GM19397 (cell line): ENCODE data around the gene ZNF654.
"Not testable (repeated sequence)": the region's sequence is repeated elsewhere in the genome, so short reads cannot be mapped to it uniquely, and the experiment has no call there.

Source experiments
- ATAC-seq: cut with Tn5 transposase; IDR thresholded peaks from one replicate; pipeline ENCODE4 v1.9.1; 2021; ENCODE audit warnings: mild to moderate bottlenecking, moderate library complexity; ENCODE audit not compliant: unreplicated experiment

Gene ZNF654

DNA sequence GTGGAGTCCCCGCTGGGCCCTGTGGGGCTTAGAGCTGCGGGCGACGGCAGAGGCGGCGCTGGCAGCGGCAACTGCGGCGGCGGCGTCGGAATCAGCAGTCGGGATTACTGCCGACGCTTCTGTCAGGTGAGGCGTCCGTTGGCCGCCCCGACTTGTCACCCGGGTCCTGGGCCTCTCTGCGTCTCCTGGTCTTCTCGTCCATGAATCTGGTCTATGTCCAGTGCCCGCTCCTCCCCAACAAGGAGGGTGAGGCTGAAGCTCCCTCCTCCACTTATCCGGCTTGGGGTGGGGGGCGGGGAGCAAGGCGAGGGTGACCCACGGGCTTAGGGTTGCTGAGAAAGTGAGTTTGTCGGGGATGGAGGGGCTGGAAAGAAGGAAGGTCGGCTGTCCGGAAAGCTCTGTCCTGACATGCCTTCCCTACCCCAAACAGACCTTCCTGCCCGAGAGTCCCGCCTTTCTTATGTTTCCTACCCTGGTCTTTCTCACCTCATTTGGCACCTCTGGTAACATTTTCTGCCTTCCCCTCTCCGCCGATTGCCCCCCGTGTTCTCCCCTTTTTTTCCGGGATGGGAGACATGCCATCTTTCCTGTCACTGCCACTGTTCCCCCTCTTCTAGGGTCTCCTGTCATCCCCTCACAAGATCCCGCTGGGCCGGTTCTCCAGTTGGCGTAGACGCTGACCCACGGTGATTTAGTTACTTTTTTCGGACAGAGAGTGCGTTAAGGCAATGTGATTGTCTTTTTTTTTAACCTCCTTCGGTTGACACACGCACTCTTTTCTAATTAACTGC is 520 bp downstream of the ZNF654 start:
- peak; percentile 12 for ATAC-seq

DNA sequence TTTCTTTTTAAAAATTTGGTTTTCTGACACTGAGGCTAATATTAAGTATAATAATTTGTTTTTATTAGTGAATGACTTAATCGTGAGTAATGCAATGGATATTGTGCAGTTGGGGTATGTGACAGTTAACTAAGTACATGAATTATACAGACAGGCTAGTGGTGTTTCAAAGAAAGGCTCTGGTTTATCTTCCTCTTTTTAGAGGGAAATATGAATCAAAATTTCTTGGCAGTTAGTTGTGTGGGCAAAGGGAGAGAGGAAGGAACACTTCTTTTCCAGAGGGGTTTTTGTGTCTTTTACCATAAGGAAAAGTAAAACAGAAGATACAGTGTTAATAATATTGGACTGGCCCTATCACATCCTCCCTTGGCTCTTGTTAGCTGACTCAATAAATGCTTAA is 2.7 kb downstream of the ZNF654 start:
- no peak for ATAC-seq

DNA sequence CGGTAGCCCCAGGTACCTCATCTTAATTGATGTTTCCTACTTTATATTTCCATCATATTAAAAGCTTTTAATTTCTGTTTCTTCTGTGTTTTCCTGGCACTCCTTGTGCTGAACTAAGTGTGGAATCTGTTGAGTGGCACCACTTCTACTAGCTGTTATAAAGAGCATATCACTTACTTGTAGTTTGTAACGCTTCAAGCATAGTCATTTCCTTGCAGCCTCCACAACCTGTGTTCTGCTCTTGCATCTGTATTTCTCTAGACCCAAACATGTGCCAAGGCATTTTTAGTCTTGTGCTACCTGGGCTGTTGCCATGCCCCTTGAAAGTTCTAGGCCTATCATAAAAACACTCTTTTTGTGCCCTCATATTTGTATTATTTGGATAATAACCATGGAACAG is 16.0 kb downstream of the ZNF654 start:
- ATAC-seq: no peak

DNA sequence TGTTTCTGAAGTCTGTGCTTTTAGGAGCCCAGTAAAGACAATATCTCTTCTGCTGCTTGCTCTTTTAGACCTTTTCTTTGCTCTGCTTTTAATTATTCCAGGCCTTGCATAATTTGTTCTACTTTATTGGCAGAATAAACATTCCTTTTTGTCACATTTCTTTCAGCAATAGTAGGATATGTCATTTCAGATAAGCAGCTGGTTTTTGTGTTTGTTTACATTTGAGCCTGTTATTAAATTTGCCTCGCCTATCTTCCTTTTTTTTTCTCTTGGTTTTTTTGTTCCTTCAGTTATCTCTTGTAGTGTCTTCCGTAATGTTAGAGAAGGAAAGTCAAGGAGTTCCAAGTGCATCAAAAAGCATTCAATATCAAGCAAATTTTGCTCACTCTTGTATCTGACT is 16.4 kb downstream of the ZNF654 start:
- ATAC-seq: no peak

DNA sequence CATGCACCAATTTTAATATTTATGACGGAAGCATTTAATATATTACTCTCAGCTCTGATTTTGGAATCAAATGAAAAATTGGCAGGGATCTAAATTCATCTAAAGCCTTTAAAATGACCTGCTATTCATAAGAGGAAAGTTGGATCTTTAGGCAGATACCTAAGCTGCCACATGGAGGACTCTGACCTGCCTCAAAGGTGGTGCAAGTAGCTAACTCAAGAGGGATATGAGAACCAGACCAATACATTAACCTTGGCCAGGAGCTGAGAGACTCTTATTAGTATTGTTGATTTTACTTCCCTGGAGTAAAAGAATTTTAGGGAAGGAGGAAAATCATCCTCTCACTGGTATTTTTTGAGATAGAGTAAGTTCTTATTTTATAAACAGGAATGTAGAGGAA is 17.7 kb downstream of the ZNF654 start:
- ATAC-seq: no peak

DNA sequence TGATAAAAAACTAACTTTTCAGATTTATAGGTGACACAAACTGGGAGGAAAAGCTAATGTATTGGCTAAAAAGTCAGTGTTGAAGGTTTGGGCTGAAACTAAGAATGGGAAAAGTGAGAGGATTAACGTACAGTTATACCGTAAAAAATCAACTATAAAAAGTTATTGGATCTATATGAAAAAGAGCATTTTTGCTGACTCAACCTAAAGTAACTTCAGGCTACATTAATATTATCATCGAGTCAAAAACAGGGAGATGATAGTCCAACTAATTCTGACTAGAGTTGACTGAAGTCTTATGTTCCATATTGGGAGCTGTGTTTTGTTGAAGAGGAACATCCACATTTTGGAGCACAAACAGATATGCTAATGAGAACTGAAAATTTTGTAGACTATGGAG is 19.9 kb downstream of the ZNF654 start:
- no peak for ATAC-seq

DNA sequence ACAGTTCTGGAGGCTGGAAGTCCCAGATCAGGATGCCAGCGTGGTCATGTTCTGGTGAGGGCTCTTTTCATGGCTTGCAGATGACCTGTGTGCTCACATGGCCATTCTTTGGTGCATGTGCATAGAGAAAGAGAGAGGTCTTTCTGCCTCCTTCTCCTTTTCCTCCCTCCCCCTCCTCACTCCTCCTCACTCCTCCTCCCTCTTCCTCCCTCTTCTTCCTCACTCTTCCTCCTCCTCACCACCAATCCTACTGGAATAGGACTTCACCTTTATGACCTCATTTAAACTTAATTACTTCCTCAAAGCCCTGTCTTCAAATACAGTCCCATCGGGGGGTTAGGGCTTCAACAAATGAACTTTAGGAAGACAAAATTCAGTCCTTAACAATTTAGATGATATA is 23.8 kb downstream of the ZNF654 start:
- ATAC-seq: no peak

DNA sequence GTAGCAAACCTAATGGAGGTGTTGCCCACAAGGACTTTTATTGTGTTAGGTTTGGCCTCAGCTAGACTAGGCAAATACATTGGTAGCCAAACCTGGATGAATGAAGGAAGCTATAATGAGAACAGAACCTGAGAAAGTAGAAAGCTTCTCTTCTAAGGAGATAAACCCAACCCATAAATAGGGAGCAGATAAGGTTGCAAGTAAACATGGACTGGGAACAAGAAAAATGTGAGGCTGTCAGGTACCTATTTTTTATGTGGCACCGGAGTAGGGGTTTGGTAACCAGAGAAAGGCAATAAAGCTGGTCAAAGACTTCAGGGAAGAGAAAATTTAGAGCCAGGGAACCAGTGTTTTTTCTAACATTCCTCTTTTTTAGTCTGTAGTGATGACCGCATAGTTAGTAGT is 25.0 kb downstream of the ZNF654 start:
- ATAC-seq: no peak

DNA sequence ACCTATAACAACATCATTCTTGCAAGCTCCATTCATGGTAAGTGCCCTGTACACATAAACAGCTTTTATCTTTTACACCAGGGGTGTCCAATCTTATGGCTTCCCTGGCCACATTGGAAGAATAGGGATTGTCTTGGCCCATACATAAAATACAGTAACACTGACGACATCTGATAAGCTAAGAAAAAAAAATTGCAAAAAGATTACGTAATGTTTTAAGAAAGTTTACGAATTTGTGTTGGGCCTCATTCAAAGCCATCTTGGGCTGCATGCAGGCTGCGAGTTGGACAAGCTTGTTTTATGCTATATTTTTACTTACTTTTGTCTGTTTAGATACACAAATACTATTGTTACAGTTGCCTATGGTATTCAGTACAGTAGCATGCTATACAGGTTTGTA is 31.6 kb downstream of the ZNF654 start:
- no peak for ATAC-seq

DNA sequence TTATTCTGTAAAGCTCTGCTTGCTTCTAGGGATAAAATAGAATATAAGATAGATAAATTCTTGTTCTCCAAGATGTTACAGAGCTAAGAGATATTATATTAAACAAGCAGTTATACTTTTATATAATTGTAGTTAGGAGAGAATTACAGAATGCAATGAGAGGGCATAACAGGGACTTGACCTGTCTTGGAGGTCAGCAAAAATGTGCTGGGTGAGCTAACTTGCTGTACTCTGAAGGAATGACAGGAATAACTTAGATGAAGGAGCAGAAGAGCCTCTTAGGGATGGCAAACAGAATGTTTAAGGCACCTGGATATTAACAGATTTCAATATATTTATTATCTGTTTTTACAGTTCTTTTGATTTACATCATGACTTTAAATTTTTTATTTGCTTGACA is 33.2 kb downstream of the ZNF654 start:
- ATAC-seq: no peak

DNA sequence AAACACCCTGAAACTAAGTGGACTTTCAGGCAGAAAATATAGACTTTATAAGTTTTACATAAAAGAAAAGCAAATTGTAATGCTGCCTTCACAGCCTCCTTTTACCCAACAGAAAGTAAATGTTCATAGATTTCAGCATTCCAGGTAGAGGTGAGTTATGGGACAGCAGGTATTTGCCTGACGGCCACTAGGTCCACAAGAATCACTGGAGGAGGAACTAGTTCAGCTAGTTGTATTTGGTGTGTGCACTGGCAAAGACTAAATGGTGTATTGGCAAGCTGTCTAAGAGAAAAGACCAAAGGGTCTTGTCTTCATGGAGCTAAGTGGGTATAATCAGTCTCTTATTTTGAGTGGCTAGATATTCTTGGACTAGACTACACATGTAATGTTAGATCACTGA is 34.2 kb downstream of the ZNF654 start:
- no peak for ATAC-seq

DNA sequence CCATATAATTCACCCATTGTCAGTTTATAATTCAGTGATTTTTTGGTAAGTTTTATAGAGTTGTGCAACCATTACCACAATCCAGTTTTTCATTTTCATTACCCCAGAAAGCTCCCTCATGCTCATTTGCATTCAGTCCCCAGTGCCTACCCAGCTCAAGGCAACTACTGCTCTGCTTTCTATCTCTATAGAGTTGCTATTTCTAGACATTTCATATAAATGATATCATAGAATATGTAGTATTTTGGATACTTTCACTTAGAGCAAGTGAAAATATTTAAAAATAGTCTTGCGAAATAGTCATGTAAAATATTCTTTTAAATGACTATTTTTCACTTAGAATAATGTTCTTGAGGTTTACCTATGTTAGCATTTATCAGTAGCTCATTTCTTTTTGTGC is 42.1 kb downstream of the ZNF654 start:
- peak; percentile 73 for ATAC-seq

DNA sequence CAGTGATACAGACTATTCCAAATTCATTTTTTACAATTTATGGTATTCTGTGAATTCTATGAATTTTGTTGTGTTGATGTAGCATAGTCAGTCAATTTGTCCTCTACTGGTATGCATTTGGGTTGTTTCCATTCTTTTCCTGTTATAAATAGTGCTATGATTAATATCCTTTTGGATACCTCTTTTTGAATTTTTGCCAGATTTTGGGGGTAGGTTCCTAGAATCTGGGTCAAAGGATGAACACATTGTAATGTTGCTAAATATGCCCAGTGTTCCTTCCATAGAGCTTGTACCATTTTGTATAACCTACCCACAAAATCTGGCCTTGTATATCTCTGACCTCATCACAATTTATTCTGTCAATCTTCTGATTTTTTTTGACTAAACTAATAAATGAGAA is 46.3 kb downstream of the ZNF654 start:
- no peak for ATAC-seq

DNA sequence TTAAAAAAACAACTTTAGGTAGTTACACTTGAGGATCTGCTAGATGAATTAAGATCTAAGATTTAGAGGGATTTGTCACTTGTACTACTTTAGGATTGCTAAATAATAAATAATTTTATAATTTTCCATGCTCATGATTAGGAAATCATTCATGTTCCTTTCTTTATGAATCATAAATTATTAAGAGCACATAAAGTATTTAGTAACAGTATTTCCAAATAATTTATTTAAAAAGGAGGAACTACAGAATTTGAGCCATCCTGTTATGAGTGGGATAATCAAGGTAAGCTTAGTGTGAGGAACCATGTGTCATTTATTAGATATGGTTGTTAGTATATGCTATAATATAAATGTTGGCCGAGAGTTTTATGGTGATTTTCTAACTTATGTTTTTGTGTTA is 53.2 kb downstream of the ZNF654 start:
- no peak for ATAC-seq

DNA sequence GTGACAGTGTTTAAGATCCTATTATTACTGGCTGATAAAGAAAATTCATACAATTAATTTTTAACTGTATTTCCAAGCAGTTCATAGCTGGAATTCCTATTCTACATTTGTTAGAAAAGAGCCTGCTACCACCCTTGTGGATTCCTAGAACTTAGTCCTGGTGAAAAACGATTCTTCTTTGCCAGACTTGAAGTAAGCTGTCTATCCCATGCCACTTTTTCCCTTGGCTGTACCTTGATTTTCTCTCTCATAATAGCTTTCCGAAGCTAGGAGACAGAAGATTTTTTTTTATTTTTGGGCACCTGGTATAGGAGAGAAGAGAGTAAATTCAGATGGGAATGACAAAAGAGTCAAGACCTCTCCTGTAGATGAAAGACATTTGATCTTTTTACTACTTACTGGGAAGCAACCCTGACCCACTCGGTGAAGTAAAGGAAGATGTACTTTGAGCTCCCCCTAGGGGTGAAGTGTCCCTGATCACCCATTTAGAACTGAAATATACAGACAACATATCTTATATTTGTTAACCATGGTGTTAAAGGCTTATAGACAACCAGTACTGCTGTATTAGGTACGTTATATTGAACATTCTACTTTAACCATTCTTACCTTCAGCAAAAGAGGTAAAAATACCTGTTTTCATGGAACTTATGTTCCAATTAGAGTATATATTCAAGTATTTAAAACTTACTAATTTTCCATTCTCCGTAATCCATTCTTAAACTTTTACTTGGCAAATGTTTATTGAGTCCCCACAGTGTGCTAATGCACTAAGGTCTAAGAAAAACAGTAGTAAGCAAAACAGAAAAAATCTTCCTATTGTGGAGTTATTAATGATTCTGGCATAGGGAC is 54.5 kb downstream of the ZNF654 start:
- ATAC-seq: peak; percentile 83

DNA sequence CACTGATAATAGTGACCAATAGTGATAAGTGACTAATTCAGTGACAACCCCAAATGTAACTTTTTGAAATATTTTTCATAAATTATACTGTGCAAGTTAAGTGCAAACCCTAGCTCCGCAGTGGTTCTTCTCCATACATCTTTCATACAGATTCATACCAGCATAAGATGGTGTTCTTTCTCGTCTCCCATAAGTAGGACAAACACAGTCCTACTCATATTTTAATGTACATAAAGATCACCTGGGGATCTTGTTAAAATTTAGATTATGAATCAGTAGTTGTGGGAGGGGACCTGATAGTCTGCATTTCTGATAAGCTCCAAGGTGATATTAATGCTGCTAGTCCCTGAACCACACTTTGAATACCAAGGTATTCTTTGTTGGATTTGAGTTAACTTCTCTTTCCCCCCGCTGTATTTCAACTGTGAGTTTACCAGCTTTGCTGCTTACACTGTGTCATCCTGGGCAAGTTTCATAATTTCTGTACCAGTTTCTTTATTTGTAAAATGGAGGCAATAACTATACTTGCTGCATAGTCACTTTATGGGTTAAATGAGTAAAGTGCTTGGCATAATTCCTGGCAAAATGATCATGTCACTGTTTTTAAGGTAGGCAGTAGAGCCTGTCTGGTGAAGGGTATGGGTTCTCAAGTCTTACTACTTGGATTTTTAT is 56.0 kb downstream of the ZNF654 start:
- no peak for ATAC-seq

DNA sequence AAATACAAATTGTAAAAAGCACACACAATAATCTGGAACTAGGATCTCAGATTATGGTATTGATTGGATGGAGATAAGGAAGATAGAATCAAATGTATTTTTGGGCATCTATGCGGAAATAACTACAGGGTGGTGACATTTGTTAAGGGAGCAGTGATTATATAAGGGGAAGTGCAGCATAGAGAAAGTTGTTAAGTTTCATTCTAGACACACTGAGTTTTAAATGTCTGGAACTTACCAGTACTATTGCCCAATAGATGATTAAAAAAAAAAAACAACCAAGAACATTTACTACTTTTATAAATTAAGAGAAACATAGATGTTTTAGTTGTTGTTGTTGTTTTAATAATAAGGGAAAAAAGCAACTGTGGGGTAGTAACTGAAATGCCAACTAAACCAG is 58.6 kb downstream of the ZNF654 start:
- no peak for ATAC-seq

DNA sequence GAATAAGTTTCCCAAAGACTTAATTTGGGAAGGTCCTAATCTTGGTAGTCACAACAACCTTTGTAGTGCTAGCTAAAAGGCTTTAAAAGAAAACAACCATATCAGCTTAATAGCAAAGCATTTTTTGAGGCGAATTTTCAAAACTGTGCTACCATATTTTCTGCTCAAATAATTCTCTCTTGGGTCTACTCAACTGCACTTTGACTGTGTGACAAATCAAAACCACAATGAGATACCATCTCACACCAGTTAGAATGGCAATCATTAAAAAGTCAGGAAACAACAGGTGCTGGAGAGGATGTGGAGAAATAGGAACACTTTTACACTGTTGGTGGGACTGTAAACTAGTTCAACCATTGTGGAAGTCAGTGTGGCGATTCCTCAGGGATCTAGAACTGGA is 59.5 kb downstream of the ZNF654 start:
- not testable (repeated sequence) for ATAC-seq

DNA sequence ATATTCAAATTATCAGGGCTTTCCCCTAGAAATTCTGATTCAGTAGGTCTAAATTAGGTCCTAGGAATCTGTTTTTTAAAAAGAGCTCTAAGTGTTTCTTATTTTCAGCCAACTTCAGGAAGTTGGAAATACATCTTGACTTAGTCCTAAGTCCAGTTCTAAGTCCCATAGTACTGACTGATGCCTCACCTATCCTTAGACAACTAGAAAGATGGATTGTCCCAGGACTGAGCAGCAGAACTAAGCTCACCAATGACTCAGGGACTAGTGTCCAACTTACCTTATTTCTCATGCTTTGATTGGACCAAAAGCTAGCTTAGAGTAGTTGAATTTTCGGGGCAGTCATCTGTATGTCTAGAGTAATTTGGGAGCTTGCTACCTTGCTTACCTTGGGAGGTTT is 64.5 kb downstream of the ZNF654 start:
- ATAC-seq: no peak

DNA sequence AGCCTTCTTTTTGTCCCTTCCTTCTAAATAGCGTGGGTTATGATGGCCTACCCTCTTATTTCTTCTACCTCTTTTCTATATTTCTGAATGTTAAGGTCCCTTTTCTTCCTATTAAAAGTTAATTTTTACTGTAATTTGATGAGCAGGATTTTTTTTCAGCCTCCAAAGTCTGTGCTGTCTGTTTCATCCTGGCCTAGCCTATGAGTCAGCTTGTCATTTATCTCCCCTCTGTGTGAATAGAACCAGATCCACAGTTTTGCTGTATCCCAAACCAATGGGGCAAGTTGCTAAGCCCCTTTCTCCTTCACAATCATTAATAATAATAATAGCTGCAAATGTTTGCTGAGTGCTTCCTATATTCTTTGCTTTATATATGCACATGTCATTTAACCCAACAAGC is 72.6 kb downstream of the ZNF654 start:
- ATAC-seq: no peak

DNA sequence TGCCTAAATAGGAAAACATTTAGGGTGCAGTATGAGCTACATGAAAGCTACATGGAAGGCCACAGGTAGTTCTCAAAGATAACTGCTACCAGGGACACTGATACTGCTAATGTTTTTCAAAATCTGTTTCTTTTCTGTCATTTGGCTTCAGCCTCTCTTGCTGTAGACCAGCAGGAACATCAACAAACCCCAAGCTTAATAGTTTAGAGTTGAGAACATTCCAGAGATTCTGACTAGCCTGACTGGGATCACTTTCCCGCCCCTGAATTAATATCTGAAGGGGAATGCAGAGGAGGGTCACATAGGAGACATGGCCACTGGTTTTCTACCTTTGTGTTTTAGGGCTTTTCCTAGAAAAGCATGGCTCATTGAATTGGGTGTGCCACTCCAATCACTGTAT is 73.8 kb downstream of the ZNF654 start:
- ATAC-seq: no peak
